PC-9 (cell line): ENCODE data around the gene CARTPT.

Source experiments
- EZH2 ChIP-seq: fragments of 200-600 bp; sonication (generic); IDR thresholded peaks from 2 replicates; pipeline ENCODE4 v1.8.0; 2017; ENCODE audit warnings: antibody characterized with exemption, low read depth
- TF ChIP-seq, protein P1 (sequence below): fragments of 200-600 bp; sonication (generic); conservative IDR thresholded peaks from 2 replicates; pipeline ENCODE4 v1.6.1; 2017; ENCODE audit warnings: mixed run types, antibody characterized with exemption, mild to moderate bottlenecking, moderate library complexity

DNA sequence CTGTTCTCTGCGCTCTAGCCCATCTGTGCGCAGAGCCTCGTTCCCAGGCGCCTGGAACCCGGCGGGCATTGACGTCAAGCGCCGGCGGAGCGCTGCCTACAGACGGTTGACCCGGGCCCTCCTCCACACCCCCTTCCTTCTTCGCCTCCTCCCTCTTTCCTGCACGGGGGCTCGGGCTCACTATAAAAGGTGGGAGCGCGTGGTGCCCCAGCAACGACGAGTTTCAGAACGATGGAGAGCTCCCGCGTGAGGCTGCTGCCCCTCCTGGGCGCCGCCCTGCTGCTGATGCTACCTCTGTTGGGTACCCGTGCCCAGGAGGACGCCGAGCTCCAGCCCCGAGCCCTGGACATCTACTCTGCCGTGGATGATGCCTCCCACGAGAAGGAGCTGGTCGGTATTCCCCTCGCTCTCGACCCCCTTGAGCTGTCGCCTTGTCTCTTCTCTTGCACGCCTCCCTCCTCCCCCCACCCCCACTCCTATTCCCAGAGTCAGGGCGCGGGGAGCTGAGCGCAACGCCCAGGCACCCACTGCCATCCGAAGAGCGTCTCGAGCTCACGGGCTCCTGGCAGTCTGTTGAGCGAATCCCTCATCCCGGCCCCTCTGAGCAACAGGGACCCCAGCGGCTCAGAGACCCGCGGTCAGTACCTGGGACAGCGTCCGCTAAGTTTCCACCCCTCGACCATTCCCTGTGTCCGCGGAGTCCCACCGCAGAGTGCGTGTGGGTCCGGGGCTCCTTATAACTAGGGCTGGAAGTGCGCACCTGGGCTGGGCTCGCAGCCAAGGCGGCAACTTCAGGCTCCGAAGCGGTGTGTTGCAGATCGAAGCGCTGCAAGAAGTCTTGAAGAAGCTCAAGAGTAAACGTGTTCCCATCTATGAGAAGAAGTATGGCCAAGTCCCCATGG lies at the start of gene CARTPT:
- TF ChIP-seq, protein P1, sequence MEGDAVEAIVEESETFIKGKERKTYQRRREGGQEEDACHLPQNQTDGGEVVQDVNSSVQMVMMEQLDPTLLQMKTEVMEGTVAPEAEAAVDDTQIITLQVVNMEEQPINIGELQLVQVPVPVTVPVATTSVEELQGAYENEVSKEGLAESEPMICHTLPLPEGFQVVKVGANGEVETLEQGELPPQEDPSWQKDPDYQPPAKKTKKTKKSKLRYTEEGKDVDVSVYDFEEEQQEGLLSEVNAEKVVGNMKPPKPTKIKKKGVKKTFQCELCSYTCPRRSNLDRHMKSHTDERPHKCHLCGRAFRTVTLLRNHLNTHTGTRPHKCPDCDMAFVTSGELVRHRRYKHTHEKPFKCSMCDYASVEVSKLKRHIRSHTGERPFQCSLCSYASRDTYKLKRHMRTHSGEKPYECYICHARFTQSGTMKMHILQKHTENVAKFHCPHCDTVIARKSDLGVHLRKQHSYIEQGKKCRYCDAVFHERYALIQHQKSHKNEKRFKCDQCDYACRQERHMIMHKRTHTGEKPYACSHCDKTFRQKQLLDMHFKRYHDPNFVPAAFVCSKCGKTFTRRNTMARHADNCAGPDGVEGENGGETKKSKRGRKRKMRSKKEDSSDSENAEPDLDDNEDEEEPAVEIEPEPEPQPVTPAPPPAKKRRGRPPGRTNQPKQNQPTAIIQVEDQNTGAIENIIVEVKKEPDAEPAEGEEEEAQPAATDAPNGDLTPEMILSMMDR, result no peak
- no peak for TF ChIP-seq EZH2
